SK-N-SH (cell line): ENCODE measurements around the gene LLGL2. TPM values are rescaled to one million over a fixed set of nuclear protein-coding genes. Genes with fewer than 3 reads are reported as not detected.

ENCODE experiments used
- CTCF ChIA-PET: fragments of 300-600, 350-600 bp; formaldehyde crosslinking; extraction: SDS; loops from one replicate; lab custom pipeline; 2021; lab: Yijun Ruan, JAX
- POLR2A ChIA-PET: fragments of 350-600 bp; sonication (Branson Sonifier 250); formaldehyde crosslinking; extraction: SDS; loops from one replicate; lab custom pipeline; 2020; ENCODE audit warnings: antibody characterized with exemption, inconsistent platforms; lab: Yijun Ruan, JAX
- DNase-seq: peaks from one replicate; pipeline ENCODE4 v3.0.0; 2012
- H2AFZ ChIP-seq: fragments of 200-600 bp; sonication (generic); 2 replicates; pipeline ENCODE4 v1.8.1; 2016; ENCODE audit warnings: antibody characterized with exemption, mild to moderate bottlenecking, low read depth
- H3F3A ChIP-seq: fragments of 200-600 bp; sonication (generic); replicated peaks from 2 replicates; pipeline ENCODE3; 2016; ENCODE audit warnings: antibody characterized with exemption, mild to moderate bottlenecking; ENCODE audit not compliant: insufficient read depth
- H3K27ac ChIP-seq, 2 experiments: fragments of 200-500 bp in 1 of 2; fragments of 200-600 bp in 1 of 2; sonication (Bioruptor generic) in 1 of 2; sonication (generic), shearing (Covaris generic) in 1 of 2; 2 replicates each; pipeline versions ENCODE4 v1.5.1 to v1.6.1; 2014 to 2016; ENCODE audit warnings: low read depth in 2 of 2, inconsistent platforms in 1 of 2, low read length in 1 of 2, mild to moderate bottlenecking in 1 of 2, mixed read lengths in 1 of 2
- H3K27me3 ChIP-seq: fragments of 200-600 bp; sonication (generic), shearing (Covaris generic); 2 replicates; pipeline ENCODE4 v1.6.1; 2016; ENCODE audit warnings: mixed run types; ENCODE audit not compliant: insufficient read depth
- H3K36me3 ChIP-seq, 2 experiments: fragments of 200-500 bp in 1 of 2; fragments of 200-600 bp in 1 of 2; sonication (Bioruptor generic) in 1 of 2; sonication (generic) in 1 of 2; replicated peaks in 1 of 2; 2 replicates each; pipeline versions ENCODE3 to v1.5.1; 2014 to 2016; ENCODE audit warnings: low read length in 1 of 2, mild to moderate bottlenecking in 1 of 2; ENCODE audit not compliant: insufficient read depth in 2 of 2, control insufficient read depth in 1 of 2
- H3K4me1 ChIP-seq, 2 experiments: fragments of 200-500 bp in 1 of 2; fragments of 200-600 bp in 1 of 2; sonication (Bioruptor generic) in 1 of 2; sonication (generic), shearing (Covaris generic) in 1 of 2; 2 replicates each; pipeline versions ENCODE4 v1.5.1 to v1.6.1; 2014 to 2016; ENCODE audit warnings: low read depth in 1 of 2, low read length in 1 of 2, mixed run types in 1 of 2; ENCODE audit not compliant: insufficient read depth in 2 of 2, control insufficient read depth in 1 of 2
- H3K4me2 ChIP-seq: fragments of 200-600 bp; sonication (generic), shearing (Covaris generic); 2 replicates; pipeline ENCODE4 v1.6.1; 2017; ENCODE audit warnings: mixed run types
- H3K4me3 ChIP-seq, 2 experiments: fragments of 200-500 bp in 1 of 2; fragments of 200-600 bp in 1 of 2; sonication (Bioruptor generic) in 1 of 2; sonication (generic), shearing (Covaris generic) in 1 of 2; 2 replicates each; pipeline versions ENCODE4 v1.5.1 to v1.8.1; 2014 to 2016; ENCODE audit warnings: low read depth in 2 of 2, inconsistent platforms in 1 of 2, low read length in 1 of 2, mild to moderate bottlenecking in 1 of 2, mixed read lengths in 1 of 2, moderate library complexity in 1 of 2
- H3K79me2 ChIP-seq: fragments of 200-600 bp; sonication (generic); 2 replicates; pipeline ENCODE4 v1.8.1; 2017; ENCODE audit warnings: mild to moderate bottlenecking; ENCODE audit not compliant: insufficient read depth
- H3K9ac ChIP-seq: fragments of 200-600 bp; sonication (generic); 2 replicates; pipeline ENCODE4 v1.6.1; 2017; ENCODE audit warnings: mixed run types
- H3K9me2 ChIP-seq: fragments of 200-600 bp; sonication (generic); 2 replicates; pipeline ENCODE4 v1.6.1; 2017; ENCODE audit warnings: mixed run types
- H3K9me3 ChIP-seq: fragments of 200-600 bp; sonication (generic); 2 replicates; pipeline ENCODE4 v1.6.1; 2017; ENCODE audit warnings: mixed run types, mild to moderate bottlenecking, moderate library complexity
- H4K20me1 ChIP-seq: fragments of 200-600 bp; sonication (generic); 2 replicates; pipeline ENCODE4 v1.6.1; 2017; ENCODE audit warnings: mild to moderate bottlenecking, mixed run types; ENCODE audit not compliant: insufficient read depth
- CHD2 ChIP-seq: fragments of 150-350 bp; IDR thresholded peaks from 2 replicates; pipeline ENCODE4 v1.6.1; 2018; ENCODE audit warnings: low read length; ENCODE audit not compliant: partially characterized antibody
- FOXJ3 ChIP-seq: sonication (generic); formaldehyde crosslinking; IDR thresholded peaks from 2 replicates; pipeline ENCODE4 v1.5.1; 2020; ENCODE audit warnings: mild to moderate bottlenecking, missing genetic modification reagents
- MXI1 ChIP-seq: IDR thresholded peaks from 2 replicates; pipeline ENCODE4 v1.6.1; 2012; ENCODE audit warnings: mild to moderate bottlenecking, low read depth, low read length, improper control_type of control experiment
- NRF1 ChIP-seq: IDR thresholded peaks from 2 replicates; pipeline ENCODE4 v1.6.1; 2012; ENCODE audit warnings: low read depth, mild to moderate bottlenecking, low read length
- POLR2AphosphoS5 ChIP-seq: IDR thresholded peaks from 2 replicates; pipeline ENCODE4 v1.6.1; 2012; ENCODE audit warnings: low read depth, low read length
- RAD21 ChIP-seq: IDR thresholded peaks from 2 replicates; pipeline ENCODE4 v1.6.1; 2012; ENCODE audit warnings: mild to moderate bottlenecking, low read length
- RFX5 ChIP-seq: IDR thresholded peaks from 2 replicates; pipeline ENCODE4 v1.6.1; 2012; ENCODE audit warnings: mild to moderate bottlenecking, improper control_type of control experiment, low read length
- SMC3 ChIP-seq: IDR thresholded peaks from 2 replicates; pipeline ENCODE4 v1.6.1; 2012; ENCODE audit warnings: low read depth, low read length, improper control_type of control experiment
- TAF1 ChIP-seq: IDR thresholded peaks from 2 replicates; pipeline ENCODE4 v1.6.1; 2012; ENCODE audit warnings: low read depth, mild to moderate bottlenecking, low read length, moderate library complexity, borderline replicate concordance
- TCF12 ChIP-seq: IDR thresholded peaks from 2 replicates; pipeline ENCODE4 v1.4.0; 2012
- TEAD4 ChIP-seq: IDR thresholded peaks from 2 replicates; pipeline ENCODE4 v1.4.0; 2012; ENCODE audit warnings: mild to moderate bottlenecking, borderline replicate concordance; ENCODE audit not compliant: insufficient read depth
- YY1 ChIP-seq: IDR thresholded peaks from 2 replicates; pipeline ENCODE4 v1.4.0; 2012; ENCODE audit warnings: low read depth, mild to moderate bottlenecking
- WGBS: methylation state at CpG from one replicate; pipeline ENCODE4 v1.1.6; 2017; ENCODE audit warnings: low lambda C conversion rate; 5-methylcytosine and 5-hydroxymethylcytosine counted together
- polyA plus RNA-seq, 3 experiments: library from polyadenylated mRNA; depleted of rRNA; stranded (reverse); fragments of >200 nt; gene quantifications; 2 replicates each; pipeline ENCODE4 v1.2.3, GENCODE V29; 2012
- TF ChIP-seq, protein P1 (sequence below): IDR thresholded peaks from 2 replicates; pipeline ENCODE4; 2012
- TF ChIP-seq, protein P2 (sequence below): fragments of 200-600 bp; sonication (generic); IDR thresholded peaks from 2 replicates; pipeline ENCODE4 v1.6.1; 2017; ENCODE audit warnings: antibody characterized with exemption, mild to moderate bottlenecking, moderate library complexity
- TF ChIP-seq, protein P3 (sequence below): IDR thresholded peaks from 2 replicates; pipeline ENCODE4 v1.4.0; 2012; ENCODE audit warnings: low read depth, borderline replicate concordance

LLGL2 gene
- polyA plus RNA-seq, 1 of the 3 experiments (the other 2 are of a cell fraction), result 6.7 TPM

DNA sequence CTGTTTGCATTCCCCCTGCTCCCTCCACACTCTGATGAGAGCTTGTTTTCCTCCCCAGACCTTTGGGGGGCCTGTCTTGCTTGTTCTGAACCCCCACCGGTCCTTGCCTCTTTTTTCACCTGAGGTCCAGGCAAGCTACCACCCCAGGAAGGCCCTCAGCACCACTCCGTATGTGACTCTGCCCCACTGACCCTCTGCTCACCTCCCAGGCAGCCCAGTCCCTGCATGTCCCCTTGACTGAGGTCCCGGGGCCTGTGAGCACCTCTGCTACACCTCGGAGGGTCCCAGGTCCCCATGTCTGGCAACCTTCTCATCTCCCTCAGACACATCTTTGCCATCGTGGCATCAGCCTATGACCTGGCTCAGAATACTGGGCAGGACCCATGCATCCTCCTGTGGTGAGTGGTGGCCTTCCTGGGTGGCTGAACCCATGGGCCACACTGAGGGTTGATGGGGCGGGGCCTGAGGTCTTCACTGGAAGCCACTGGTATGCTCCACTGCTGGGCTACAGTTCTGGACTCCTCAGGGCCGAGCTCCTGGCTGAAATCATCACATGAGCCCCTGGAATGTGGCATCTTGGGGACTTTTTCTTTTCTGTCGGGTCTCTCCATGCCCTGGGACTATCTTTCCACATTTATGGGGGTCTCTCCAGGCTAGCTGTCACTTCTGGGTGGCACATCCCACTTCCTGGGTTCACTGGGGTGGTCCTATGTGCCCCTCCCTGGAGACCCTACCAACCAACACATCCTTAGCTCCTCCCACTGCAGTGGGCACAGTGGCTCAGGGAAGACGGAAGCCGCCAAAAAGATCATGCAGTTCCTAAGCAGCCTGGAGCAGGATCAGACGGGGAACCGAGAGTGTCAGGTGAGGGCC is 65.6 kb downstream of the LLGL2 start:
- H3K9me2 ChIP-seq, result no peaks in the 10 kb centered on the region
- H3K27me3 ChIP-seq, result no peaks in the 10 kb centered on the region
- TF ChIP-seq SMC3 (no peak), TEAD4 (no peak), MXI1 (no peak), RFX5 (no peak), NRF1 (no peak), TAF1 (no peak), POLR2AphosphoS5 (no peak), TCF12 (no peak), YY1 (no peak), CHD2 (no peak), FOXJ3 (CRISPR knock-in tag) (no peak), RAD21 (no peak)
- TF ChIP-seq, protein P1, sequence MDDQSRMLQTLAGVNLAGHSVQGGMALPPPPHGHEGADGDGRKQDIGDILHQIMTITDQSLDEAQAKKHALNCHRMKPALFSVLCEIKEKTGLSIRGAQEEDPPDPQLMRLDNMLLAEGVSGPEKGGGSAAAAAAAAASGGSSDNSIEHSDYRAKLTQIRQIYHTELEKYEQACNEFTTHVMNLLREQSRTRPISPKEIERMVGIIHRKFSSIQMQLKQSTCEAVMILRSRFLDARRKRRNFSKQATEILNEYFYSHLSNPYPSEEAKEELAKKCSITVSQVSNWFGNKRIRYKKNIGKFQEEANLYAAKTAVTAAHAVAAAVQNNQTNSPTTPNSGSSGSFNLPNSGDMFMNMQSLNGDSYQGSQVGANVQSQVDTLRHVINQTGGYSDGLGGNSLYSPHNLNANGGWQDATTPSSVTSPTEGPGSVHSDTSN, result no peak
- TF ChIP-seq, protein P2, sequence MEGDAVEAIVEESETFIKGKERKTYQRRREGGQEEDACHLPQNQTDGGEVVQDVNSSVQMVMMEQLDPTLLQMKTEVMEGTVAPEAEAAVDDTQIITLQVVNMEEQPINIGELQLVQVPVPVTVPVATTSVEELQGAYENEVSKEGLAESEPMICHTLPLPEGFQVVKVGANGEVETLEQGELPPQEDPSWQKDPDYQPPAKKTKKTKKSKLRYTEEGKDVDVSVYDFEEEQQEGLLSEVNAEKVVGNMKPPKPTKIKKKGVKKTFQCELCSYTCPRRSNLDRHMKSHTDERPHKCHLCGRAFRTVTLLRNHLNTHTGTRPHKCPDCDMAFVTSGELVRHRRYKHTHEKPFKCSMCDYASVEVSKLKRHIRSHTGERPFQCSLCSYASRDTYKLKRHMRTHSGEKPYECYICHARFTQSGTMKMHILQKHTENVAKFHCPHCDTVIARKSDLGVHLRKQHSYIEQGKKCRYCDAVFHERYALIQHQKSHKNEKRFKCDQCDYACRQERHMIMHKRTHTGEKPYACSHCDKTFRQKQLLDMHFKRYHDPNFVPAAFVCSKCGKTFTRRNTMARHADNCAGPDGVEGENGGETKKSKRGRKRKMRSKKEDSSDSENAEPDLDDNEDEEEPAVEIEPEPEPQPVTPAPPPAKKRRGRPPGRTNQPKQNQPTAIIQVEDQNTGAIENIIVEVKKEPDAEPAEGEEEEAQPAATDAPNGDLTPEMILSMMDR, result no peak
- TF ChIP-seq, protein P3, sequence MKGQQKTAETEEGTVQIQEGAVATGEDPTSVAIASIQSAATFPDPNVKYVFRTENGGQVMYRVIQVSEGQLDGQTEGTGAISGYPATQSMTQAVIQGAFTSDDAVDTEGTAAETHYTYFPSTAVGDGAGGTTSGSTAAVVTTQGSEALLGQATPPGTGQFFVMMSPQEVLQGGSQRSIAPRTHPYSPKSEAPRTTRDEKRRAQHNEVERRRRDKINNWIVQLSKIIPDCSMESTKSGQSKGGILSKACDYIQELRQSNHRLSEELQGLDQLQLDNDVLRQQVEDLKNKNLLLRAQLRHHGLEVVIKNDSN, result no peak
- WGBS, result 85% methylated on average over 12 of the region's 12 CpGs
- no peaks in the 10 kb centered on the region for H3K79me2 ChIP-seq
- no peaks in the 10 kb centered on the region for H3K9me3 ChIP-seq
- no peak overlapping the region for H3K9ac ChIP-seq
- ChIA-PET POLR2A (interaction anchor here (0.9 to 2.6 kb wide), 3 partner anchors 18 to 135 kb away, joined by 3 to 6 read pairs (median 3); no protein-coding TSS in a partner anchor), CTCF (interaction anchor here (0.8 to 4.3 kb wide), 16 partner anchors 11 to 178 kb away, joined by 3 to 41 read pairs (median 5); partner anchors contain the start of genes SMIM5 and TSEN54)
- H3F3A ChIP-seq, result no peaks in the 10 kb centered on the region
- no peak for DNase-seq
- no peaks in the 10 kb centered on the region for H4K20me1 ChIP-seq
- H3K27ac ChIP-seq, result no peak overlapping the region
- H3K4me3 ChIP-seq, result no peak overlapping the region
- peaks cover 0 to 16% of the 10 kb centered on the region in 2 experiments; a peak in 1 of 4 replicates for H3K4me1 ChIP-seq
- no peak overlapping the region for H2AFZ ChIP-seq
- no peak overlapping the region for H3K4me2 ChIP-seq
- no peaks in the 10 kb centered on the region for H3K36me3 ChIP-seq
